CD4-positive, alpha-beta T cell (primary cell): ENCODE results near the gene HP1BP3. TPM values are rescaled to one million over a fixed set of nuclear protein-coding genes. Genes with fewer than 3 reads are reported as not detected.

Experiments used
- ATAC-seq: fragments of 200-7000 bp; cut with Tn5 transposase; one replicate; pipeline ENCODE4 v1.10.0; 2022; ENCODE audit warnings: mild to moderate bottlenecking; ENCODE audit not compliant: poor library complexity
- CTCF ChIA-PET: fragments of 350-600 bp; sonication (Branson Sonifier 250); formaldehyde crosslinking; loops from one replicate; lab custom pipeline; 2021; ENCODE audit warnings: antibody characterized with exemption, inconsistent platforms; lab: Charles Lee
- POLR2A ChIA-PET: fragments of 350-600 bp; sonication (Branson Sonifier 250); formaldehyde crosslinking; loops from one replicate; lab custom pipeline; 2021; ENCODE audit warnings: antibody characterized with exemption, inconsistent platforms; lab: Charles Lee
- DNase-seq, 14 experiments: peaks; one replicate each; pipeline ENCODE4 v3.0.0-alpha.2; 2013 to 2020; ENCODE audit warnings: mixed read lengths in 2 of 14
- H3K27ac ChIP-seq, 2 donors: one replicate each; pipeline versions ENCODE4 v1.5.1 to v1.7.0; 2013; ENCODE audit warnings: low read length in 2 of 2, low read depth in 1 of 2, mild to moderate bottlenecking in 1 of 2
- H3K27me3 ChIP-seq, 2 experiments: 1 replicate in 1 of 2; 2 replicates in 1 of 2; pipeline versions ENCODE4 v1.6.1 to v1.7.0; 2013; ENCODE audit warnings: low read length in 2 of 2, control low read depth in 1 of 2, mild to moderate bottlenecking in 1 of 2, moderate library complexity in 1 of 2; ENCODE audit not compliant: insufficient read depth in 2 of 2, control insufficient read depth in 1 of 2
- H3K36me3 ChIP-seq: one replicate; pipeline ENCODE4 v1.6.1; 2013; ENCODE audit warnings: low read length, control low read depth; ENCODE audit not compliant: insufficient read depth
- H3K4me1 ChIP-seq: one replicate; pipeline ENCODE4 v1.6.1; 2013; ENCODE audit warnings: low read length, control low read depth; ENCODE audit not compliant: insufficient read depth
- H3K4me3 ChIP-seq: one replicate; pipeline ENCODE4 v1.5.1; 2013; ENCODE audit warnings: mild to moderate bottlenecking, low read length, moderate library complexity
- H3K9me3 ChIP-seq, 2 experiments: 1 replicate in 1 of 2; 2 replicates in 1 of 2; pipeline versions ENCODE4 v1.6.1 to v1.7.0; 2013; ENCODE audit warnings: low read length in 2 of 2, mild to moderate bottlenecking in 2 of 2, control low read depth in 1 of 2, moderate library complexity in 1 of 2; ENCODE audit not compliant: control insufficient read depth in 1 of 2, insufficient read depth in 1 of 2
- H3K27ac Mint-ChIP-seq: one replicate; pipeline ENCODE4 v1.8.0; 2020; ENCODE audit warnings: mixed read lengths
- H3K27me3 Mint-ChIP-seq: one replicate; pipeline ENCODE4 v1.8.0; 2021; ENCODE audit warnings: mixed read lengths
- H3K36me3 Mint-ChIP-seq: one replicate; pipeline ENCODE4 v1.8.0; 2021; ENCODE audit warnings: low read depth, mixed read lengths
- H3K4me1 Mint-ChIP-seq: one replicate; pipeline ENCODE4 v1.8.0; 2021; ENCODE audit warnings: low read depth, mixed read lengths
- H3K4me3 Mint-ChIP-seq: one replicate; pipeline ENCODE4 v1.8.0; 2020; ENCODE audit warnings: mild to moderate bottlenecking, mixed read lengths
- H3K9me3 Mint-ChIP-seq: one replicate; pipeline ENCODE4 v1.8.0; 2020; ENCODE audit warnings: mixed read lengths
- intact Hi-C, 2 experiments: fragments of 100-400 bp; cut with DNase I in 1 of 2; cut with micrococcal nuclease in 1 of 2; formaldehyde crosslinking; loops; one replicate each; pipeline versions ENCODE4 v1.15.1 to v1.9.0; 2023 to 2025; cut with DNase I, micrococcal nuclease
- total RNA-seq, 174 experiments: library from RNA in 2 of 174; stranded (reverse) in 2 of 174; gene quantifications; one replicate each; pipeline ENCODE4 v1.2.3 and lab custom pipeline; 2021 to 2026
- TF ChIP-seq, protein P1 (sequence below): fragments of 200-600 bp; IDR thresholded peaks from one replicate; pipeline ENCODE4 v1.8.0; 2022; ENCODE audit warnings: antibody characterized with exemption, mild to moderate bottlenecking

The HP1BP3 gene
- total RNA-seq, 2 experiments from 2014 or later, result 186 to 191 TPM

DNA sequence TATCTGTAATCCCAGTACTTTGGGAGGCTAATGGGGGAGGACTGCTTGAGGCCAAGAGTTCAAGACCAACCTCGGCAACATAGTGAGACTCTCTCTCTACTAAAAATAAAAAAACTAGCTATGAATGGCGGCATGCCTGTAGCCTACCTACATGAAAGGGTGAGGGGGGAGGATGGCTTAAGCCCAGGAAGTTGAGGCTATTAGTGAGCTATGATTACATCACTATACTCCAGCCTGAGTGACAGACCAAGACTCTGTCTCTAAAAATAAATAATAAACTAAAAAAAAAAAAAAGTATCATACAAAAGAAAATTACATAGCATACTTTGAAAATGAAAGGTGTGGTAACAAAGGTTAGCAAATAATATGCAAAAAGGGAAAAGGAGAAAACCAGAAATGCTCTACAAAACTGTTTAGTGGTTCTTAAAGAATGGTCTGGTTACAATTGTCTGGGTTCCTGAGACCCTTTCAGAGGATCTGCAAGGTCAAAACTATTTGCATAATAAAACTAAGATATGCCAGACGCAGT is 35.6 kb downstream of the HP1BP3 start:
- H3K27ac Mint-ChIP-seq, result no peak overlapping the region
- Histone ChIP-seq H3K36me3 (peaks cover 67% of the 10 kb centered on the region), H3K4me1 (no peaks in the 10 kb centered on the region), H3K27me3 (no peaks in the 10 kb centered on the region), H3K27ac (no peak overlapping the region), H3K4me3 (no peak overlapping the region), H3K9me3 (no peaks in the 10 kb centered on the region)
- intact Hi-C loops, result no loop called here
- ChIA-PET POLR2A (no interaction called here), CTCF (no interaction called here)
- DNase-seq (no peak), ATAC-seq (no peak)
- TF ChIP-seq, protein P1, sequence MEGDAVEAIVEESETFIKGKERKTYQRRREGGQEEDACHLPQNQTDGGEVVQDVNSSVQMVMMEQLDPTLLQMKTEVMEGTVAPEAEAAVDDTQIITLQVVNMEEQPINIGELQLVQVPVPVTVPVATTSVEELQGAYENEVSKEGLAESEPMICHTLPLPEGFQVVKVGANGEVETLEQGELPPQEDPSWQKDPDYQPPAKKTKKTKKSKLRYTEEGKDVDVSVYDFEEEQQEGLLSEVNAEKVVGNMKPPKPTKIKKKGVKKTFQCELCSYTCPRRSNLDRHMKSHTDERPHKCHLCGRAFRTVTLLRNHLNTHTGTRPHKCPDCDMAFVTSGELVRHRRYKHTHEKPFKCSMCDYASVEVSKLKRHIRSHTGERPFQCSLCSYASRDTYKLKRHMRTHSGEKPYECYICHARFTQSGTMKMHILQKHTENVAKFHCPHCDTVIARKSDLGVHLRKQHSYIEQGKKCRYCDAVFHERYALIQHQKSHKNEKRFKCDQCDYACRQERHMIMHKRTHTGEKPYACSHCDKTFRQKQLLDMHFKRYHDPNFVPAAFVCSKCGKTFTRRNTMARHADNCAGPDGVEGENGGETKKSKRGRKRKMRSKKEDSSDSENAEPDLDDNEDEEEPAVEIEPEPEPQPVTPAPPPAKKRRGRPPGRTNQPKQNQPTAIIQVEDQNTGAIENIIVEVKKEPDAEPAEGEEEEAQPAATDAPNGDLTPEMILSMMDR, result no peak
- H3K27me3 Mint-ChIP-seq, result no peaks in the 10 kb centered on the region
- peaks cover 79% of the 10 kb centered on the region for H3K36me3 Mint-ChIP-seq
- H3K4me1 Mint-ChIP-seq, result no peaks in the 10 kb centered on the region
- no peak overlapping the region for H3K4me3 Mint-ChIP-seq
- no peaks in the 10 kb centered on the region for H3K9me3 Mint-ChIP-seq

DNA sequence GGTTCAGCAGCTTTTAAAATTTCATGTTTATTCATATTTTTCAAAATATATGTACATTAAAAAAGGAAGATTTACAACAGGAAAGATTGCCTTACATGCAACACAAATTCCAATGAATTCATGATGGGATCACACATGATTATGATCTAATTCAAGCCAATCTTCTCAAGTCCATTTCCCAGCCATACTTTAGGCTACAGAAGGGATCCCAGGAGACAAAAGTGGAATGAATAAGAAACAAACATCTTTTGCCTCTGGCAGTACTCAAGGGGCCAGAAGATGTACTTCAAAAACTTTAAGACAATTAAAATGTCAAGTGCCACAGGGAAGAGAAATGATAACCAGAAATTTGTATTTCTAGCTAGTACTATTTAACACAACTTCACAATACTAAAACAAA is 44.4 kb downstream of the HP1BP3 start:
- peaks cover 71% of the 10 kb centered on the region for H3K36me3 ChIP-seq
- intact Hi-C loops, result loop anchor here in 1 of 2 experiments (5.0 kb wide), 1 partner anchor 35 kb away; no protein-coding TSS in a partner anchor
- H3K36me3 Mint-ChIP-seq, result peaks cover 89% of the 10 kb centered on the region
- no peak overlapping the region for H3K4me3 Mint-ChIP-seq
- H3K27me3 ChIP-seq, result no peaks in the 10 kb centered on the region
- no peaks in the 10 kb centered on the region for H3K27me3 Mint-ChIP-seq
- H3K4me3 ChIP-seq, result no peak overlapping the region
- ChIA-PET POLR2A (interaction anchor here (0.6 to 0.9 kb wide), 2 partner anchors 10 to 25 kb away, joined by 3 read pairs; partner anchors contain the start of gene KIF17), CTCF (interaction anchor here (2.7 kb wide), 1 partner anchor 46 kb away, joined by 7 read pairs; no protein-coding TSS in a partner anchor)
- no peaks in the 10 kb centered on the region for H3K9me3 Mint-ChIP-seq
- no peak overlapping the region for H3K27ac Mint-ChIP-seq
- H3K4me1 ChIP-seq, result no peaks in the 10 kb centered on the region
- H3K9me3 ChIP-seq, result no peaks in the 10 kb centered on the region
- no peaks in the 10 kb centered on the region for H3K4me1 Mint-ChIP-seq
- H3K27ac ChIP-seq, result no peak overlapping the region
- ATAC-seq (no peak), DNase-seq (no peak)
- TF ChIP-seq, protein P1, result no peak

DNA sequence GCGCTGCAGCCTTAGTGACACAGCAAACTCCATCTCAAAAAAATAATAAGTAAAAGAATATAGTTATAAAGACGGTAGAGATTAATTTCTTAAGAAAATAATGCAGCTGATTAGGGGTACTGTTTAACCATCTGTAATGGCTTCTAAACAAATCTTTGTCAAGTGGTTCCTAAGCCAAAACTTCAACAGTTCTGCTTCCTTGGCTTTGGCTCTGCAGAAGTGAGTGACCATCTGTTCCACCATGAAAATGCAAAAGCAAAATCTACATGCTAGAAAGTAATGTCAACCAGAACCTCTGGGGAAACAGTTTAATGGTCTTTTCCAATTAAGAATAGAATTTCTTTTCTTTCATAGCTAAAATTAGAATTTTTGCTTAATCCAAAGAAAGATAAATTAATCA is 46.3 kb downstream of the HP1BP3 start:
- no peak overlapping the region for H3K27ac ChIP-seq
- Mint-ChIP-seq H3K36me3 (peaks cover 77% of the 10 kb centered on the region), H3K27me3 (no peaks in the 10 kb centered on the region), H3K4me1 (no peaks in the 10 kb centered on the region), H3K4me3 (no peak overlapping the region), H3K9me3 (no peaks in the 10 kb centered on the region), H3K27ac (no peak overlapping the region)
- H3K4me3 ChIP-seq, result no peak overlapping the region
- ChIA-PET CTCF (interaction anchor here (1.2 kb wide), 1 partner anchor 44 kb away, joined by 3 read pairs; no protein-coding TSS in a partner anchor), POLR2A (no interaction called here)
- H3K27me3 ChIP-seq, result no peaks in the 10 kb centered on the region
- H3K9me3 ChIP-seq, result no peaks in the 10 kb centered on the region
- H3K36me3 ChIP-seq, result peaks cover 52% of the 10 kb centered on the region
- TF ChIP-seq, protein P1, result no peak
- no peak for ATAC-seq
- no peaks in the 10 kb centered on the region for H3K4me1 ChIP-seq
- no peak for DNase-seq
- intact Hi-C loops, result loop anchor here in 1 of 2 experiments (5.0 kb wide), 1 partner anchor 37 kb away; no protein-coding TSS in a partner anchor
